Measurements from ENCODE around the gene ASB13. TPM values are rescaled to one million over a fixed set of nuclear protein-coding genes. Genes with fewer than 3 reads are reported as not detected.

The ASB13 gene
- total and polyA plus RNA-seq, 2 donors (not counting 1 experiment from before 2014, with no cell fraction given): 2.5 to 4.4 TPM

DNA sequence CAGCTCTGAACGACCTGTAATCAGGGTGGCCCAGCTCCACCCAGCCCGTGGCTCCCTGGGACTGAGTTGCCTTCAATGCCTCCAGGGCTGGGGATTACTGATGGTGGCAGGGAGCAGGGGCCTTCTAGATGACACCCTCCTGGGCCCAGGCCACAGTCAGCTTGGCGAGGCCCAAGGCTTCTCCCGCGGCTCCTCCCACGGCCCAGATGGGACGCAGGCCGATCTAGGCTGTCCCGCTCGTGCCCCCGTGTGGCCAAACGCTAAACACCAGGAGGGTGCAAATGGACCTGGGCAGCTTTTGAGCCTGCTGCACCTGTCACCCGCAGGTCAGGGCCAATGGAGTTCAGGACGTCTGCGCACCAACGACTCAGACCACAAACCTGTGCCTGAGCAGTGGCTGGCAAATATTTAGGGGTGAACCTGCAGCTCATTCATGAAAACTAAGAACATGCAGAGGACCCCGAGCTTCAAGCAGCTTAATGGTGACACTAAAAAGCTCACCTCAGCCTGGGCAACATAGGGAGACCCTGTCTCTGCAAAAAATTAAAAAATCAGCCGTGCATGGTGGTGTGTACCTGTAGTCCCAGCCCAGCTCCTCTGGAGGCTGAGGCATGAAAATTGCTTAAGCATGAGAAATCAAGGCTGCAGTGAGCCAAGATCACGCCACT is 43.2 kb downstream of the ASB13 start:
- H3K36me3 ChIP-seq (replicated peaks in 1 of 2; ENCODE audit: control extremely low read depth in 1 of 2, control insufficient read depth in 1 of 2, extremely low read depth in 1 of 2, insufficient read depth in 2 of 2, low read length in 1 of 2): no peaks in the 10 kb centered on the region
- no peak overlapping the region for H3K27ac ChIP-seq (ENCODE audit: low read length in 2 of 2)
- 23% methylated on average over 17 of the region's 19 CpGs for WGBS (ENCODE audit: insufficient coverage)
- Mint-ChIP-seq H3K4me3 (no peak overlapping the region), H3K4me1 (peaks cover 3% of the 10 kb centered on the region), H3K27ac (no peak overlapping the region), H3K9me3 (ENCODE audit: insufficient read depth) (no peaks in the 10 kb centered on the region), H3K27me3 (no peaks in the 10 kb centered on the region)
- peak overlapping the region; percentile 58 for H3K4me2 ChIP-seq (replicated peaks; ENCODE audit: low read depth, low read length, poor library complexity, severe bottlenecking)
- no peaks in the 10 kb centered on the region for H4K20me1 ChIP-seq (ENCODE audit: control insufficient read depth, insufficient read depth, low read length, poor library complexity, severe bottlenecking)
- peaks cover 0 to 6% of the 10 kb centered on the region in 2 donors for H3K4me1 ChIP-seq (ENCODE audit: control insufficient read depth in 2 of 2, insufficient read depth in 2 of 2, low read length in 2 of 2)
- H3K79me2 ChIP-seq (ENCODE audit: control insufficient read depth, insufficient read depth, low read length): no peaks in the 10 kb centered on the region
- DNase-seq (peak; percentile 81), ATAC-seq (ENCODE audit: low read depth) (peak; percentile 99)
- no peak overlapping the region for H3K4me3 ChIP-seq (ENCODE audit: control extremely low read depth in 1 of 5, extremely low read depth in 1 of 5, insufficient read depth in 1 of 5, low read depth in 2 of 5, low read length in 4 of 5)
- CTCF ChIA-PET: interaction anchor here (0.6 to 18.1 kb wide), 53 partner anchors 9 to 808 kb away, joined by 3 to 659 read pairs (median 4); partner anchors contain the start of gene TUBAL3
- no peaks in the 10 kb centered on the region for H3K9me3 ChIP-seq (ENCODE audit: control extremely low read depth in 1 of 3, control insufficient read depth in 2 of 3, insufficient read depth in 1 of 3, low read length in 2 of 3)
- H3K27me3 ChIP-seq (replicated peaks in 1 of 4; ENCODE audit: control extremely low read depth in 1 of 4, control insufficient read depth in 3 of 4, insufficient read depth in 4 of 4, low read length in 3 of 4): no peaks in the 10 kb centered on the region
- intact Hi-C loops (cut with micrococcal nuclease): loop anchor here (2.0 kb wide), 1 partner anchor 774 kb away; no protein-coding TSS in a partner anchor
- H3K9ac ChIP-seq (ENCODE audit: low read length): no peak overlapping the region
- POLR2A ChIA-PET: interaction anchor here (1.0 to 1.3 kb wide), 4 partner anchors 22 to 181 kb away, joined by 3 to 5 read pairs (median 3); no protein-coding TSS in a partner anchor
- TF ChIP-seq EZH2 (IDR thresholded peaks at IDR 0.05; ENCODE audit: borderline replicate concordance, insufficient read depth, low read depth, low read length, poor library complexity, severe bottlenecking): no peak
- TF ChIP-seq, protein P1, sequence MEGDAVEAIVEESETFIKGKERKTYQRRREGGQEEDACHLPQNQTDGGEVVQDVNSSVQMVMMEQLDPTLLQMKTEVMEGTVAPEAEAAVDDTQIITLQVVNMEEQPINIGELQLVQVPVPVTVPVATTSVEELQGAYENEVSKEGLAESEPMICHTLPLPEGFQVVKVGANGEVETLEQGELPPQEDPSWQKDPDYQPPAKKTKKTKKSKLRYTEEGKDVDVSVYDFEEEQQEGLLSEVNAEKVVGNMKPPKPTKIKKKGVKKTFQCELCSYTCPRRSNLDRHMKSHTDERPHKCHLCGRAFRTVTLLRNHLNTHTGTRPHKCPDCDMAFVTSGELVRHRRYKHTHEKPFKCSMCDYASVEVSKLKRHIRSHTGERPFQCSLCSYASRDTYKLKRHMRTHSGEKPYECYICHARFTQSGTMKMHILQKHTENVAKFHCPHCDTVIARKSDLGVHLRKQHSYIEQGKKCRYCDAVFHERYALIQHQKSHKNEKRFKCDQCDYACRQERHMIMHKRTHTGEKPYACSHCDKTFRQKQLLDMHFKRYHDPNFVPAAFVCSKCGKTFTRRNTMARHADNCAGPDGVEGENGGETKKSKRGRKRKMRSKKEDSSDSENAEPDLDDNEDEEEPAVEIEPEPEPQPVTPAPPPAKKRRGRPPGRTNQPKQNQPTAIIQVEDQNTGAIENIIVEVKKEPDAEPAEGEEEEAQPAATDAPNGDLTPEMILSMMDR (IDR thresholded peaks at IDR 0.05): peak; percentile 84
- H2AFZ ChIP-seq (ENCODE audit: insufficient read depth, low read depth, low read length, poor library complexity, severe bottlenecking): peak overlapping the region; percentile 67
